CMK (cell line): ENCODE data around the gene RAB7B.
A peak's percentile ranks its signal among the peaks of the same experiment; 100 is the strongest.
"Not testable (repeated sequence)": the region's sequence is repeated elsewhere in the genome, so short reads cannot be mapped to it uniquely, and the experiment has no call there.

Experiments
- DNase-seq: peaks from one replicate; pipeline ENCODE4 v3.0.0-alpha.2; 2010; ENCODE audit warnings: low read depth

The RAB7B gene, protein sequence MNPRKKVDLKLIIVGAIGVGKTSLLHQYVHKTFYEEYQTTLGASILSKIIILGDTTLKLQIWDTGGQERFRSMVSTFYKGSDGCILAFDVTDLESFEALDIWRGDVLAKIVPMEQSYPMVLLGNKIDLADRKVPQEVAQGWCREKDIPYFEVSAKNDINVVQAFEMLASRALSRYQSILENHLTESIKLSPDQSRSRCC

DNA sequence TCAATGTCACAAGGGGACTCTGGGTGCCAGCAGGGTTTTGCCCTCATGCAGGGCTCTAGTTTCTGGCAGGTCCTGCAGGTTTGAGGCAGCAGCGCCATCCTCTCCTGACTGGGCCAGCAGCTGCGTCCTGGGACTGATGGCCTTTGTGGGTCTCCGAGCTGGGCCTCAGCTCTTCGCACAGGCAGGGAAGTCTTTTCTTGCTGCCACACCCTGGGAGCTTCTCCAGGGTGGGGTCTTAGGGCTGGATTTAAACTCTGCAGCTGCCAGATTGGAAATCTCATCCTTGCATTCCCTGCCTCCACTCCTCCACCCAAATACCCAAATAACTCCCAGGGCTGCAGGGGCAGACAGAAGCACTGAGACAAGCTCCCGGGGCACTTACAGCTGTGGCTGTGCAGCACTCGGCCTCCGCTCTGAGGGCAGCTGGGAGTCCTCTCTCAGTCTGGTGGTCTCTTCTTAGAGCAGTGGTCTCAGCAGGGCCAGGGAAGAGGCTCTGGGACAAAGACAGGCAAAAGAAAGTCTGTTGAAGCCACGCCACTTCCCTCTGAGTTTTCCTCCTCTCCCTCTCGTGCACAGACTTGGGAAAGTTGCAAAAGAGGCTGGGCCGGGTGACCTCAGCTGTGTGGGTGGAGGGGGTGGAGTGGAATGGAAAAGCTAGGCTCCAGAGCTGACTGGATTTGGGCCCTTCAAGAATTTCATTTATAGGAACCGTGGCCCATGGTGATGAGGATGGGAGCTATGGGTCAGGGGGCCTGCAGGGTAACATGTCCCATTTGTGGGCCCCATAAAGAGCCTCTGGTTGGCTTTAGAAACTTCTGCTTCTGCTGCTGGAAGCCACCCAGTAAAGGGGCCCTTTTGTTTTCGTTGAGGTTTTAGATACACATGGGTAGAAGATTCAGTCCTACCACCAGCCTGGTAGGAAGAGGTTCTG lies at the start of gene RAB7B:
Gene RAB7B, minus strand, starts transcription at position 525 of the 931 bp plus-strand sequence. CDS start 9,260 bp downstream, outside the sequence.
- DNase-seq, result no peak

DNA sequence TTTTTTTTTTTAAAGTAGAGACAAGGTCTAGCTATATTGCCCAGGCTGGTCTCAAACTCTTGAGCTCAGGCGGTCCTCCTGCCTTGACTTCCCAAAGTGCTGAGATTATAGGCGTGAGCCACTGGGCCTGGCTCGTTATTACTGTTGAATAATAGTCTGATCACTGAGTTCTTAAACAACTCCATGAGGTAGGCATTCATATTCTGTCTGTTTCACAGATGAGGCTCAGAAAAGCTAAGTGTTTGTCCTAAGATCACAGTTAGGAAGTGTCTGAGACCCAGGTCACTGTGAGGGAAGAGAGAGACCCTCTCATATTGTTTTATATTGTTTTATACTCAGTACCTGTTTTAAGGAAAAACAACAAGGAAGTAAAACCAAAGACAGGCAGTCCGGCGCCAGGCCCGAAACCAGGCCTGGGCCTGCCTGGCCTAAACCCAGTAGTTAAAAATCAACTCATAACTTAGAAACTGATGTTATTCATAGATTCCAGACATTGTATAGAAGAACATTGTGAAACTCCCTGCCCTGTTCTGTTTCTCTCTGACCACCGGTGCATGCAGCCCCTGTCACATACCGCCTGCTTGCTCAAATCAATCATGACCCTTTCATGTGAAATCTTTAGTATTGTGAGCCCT lies 49.2 kb upstream of the RAB7B start:
- not testable (repeated sequence) for DNase-seq

DNA sequence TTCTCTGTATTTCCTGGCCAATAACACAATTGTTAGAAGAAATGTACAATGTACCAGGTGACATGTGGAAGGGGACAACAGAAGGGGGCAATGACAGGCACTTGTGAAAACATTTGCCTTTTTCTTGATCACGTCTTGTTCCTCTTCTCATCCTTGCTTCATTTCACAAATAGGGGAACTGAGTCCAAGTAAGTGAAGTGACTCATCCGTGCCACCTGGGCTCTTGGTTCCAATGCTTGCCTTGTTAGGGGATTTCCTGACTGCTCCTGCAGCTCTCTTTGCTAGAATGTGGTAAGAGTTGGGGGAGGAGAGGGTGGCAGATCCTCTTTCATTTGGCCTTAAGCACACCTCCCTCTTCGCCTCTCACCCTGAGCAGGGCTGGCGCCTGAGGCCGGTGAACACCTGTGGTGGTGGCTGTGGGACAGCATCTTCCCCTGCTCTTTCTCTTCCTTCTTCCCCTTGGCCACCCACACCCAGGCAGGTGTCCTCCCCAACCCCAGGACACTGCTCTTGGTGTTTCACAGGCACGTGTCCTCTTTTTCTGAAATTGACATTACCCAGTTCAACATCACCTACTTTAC lies 47.5 kb upstream of the RAB7B start:
- DNase-seq, result no peak

DNA sequence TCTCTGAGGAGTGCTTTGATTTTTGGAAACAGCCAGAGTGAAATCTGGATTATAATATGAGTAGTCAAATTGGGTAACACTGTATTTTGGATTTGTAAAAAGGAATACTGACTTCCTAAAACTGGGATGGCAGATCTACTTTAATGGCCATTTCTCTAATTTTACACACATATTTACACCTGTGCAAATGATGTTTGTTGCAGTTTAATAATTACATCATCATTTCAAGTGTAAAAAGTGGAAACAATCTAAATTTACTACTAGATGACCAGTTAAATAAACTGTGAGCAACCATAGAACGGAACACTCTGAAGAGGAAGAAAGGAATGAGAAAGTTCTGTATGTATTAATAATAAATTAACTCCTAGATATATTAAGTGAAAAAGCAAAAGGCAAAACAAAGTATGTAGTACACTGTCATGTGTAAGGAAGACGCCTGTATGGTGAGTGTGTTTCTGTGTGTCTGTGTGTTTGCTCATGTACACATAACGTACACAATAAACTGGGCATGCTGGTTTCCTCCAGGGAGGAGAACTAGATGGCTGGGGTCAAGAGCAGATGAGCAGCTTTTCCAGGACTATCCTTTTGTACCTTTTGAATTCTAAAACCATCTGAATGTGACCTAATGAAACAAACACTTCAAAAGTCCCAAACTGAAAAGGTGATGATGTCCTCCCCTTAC lies 46.9 kb upstream of the RAB7B start:
- DNase-seq, result no peak

DNA sequence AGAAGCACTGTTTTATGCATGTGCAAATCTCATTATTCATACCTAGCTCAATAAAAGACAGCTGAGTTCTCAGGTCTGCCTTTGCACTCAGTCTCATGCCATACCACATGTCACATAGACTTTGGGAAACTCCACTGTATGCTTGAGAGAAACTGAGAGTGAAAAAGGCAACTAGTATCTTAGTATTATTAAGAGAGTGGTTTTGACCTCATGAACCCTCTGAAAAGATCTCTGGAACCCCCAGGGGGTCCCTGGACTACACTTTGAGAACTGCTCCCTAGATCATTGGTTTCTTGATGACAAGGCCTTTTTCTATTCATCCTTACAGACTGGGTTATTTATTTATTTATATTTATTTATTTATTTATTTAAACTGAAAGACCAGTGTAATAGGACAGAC lies 46.1 kb upstream of the RAB7B start:
- DNase-seq, result no peak

DNA sequence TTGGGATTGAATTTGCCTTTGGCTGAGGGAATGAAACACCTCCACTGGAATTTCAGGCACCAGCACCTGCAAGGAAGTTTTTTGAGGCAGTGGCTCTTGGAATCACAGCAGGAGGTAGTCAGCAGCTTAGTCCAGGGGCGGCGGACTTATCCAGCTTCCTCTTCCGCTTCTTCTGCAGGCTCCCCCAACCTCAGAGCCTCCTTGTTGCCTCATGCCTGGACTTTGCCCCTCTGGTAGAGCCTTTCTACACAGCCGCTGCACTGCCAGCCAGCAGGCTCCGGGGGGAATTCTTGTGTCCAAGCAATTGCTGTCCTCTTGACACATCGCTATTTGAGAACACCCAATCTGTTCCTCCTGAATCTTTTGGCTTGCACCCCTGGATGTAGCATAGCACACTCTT lies 45.4 kb upstream of the RAB7B start:
- no peak for DNase-seq

DNA sequence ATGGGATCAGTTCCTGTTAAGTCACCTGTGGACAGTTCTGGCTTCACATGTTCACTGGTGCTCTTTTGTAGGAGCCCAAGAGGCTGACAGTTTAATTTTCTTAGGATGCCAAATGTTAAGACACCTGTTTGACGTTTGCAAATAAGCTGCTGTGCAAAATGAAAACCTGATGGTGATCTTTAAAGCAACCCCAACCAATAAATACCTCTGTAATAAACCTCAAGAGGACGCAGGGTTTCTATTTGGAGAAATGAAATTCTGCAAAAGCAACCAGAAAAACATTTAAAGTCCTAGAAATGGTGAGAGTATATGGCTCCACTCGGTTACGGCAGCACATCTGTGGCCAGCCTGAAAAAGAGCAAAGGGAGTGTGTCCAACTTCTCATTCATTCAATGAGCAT lies 44.1 kb upstream of the RAB7B start:
- DNase-seq, result no peak

DNA sequence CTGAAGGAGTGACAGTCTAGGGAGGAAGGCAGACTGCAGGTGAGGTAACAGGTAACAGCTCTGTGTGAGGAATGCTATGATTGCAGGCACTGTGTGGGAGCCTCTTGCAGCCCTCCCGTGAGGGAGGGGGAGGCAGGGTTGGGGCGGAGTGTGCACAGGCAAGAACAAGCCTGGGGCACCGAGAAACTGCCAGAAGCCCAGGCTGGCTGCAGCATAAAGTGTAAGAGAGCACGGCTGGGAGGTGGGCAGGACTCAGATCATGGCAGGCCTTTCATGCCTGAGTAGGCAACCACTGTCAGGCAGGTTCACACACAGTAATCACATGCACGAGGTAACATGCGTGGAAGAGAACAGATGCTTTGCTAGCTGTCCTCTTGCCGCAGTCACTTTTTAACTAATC lies 38.4 kb upstream of the RAB7B start:
- DNase-seq, result no peak

DNA sequence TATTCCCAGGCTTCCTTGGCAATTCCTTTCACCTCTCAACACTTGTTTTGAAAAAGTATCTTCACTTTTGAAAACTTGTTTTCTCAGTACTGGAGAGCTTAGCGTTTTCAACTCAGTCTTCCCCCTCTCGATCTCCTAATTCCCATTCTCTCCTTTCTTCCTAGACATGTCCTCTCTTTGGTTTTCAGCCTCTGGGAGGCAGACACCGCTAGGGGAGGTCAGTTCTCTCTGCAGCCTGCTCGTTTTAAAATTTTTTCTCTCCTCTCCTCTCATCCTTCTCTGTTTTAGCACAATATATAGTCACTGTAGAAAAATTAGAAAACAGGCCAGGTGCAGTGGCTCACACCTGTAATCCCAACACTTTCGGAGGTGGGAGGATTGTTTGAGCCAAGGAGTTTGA lies 37.1 kb upstream of the RAB7B start:
- DNase-seq, result no peak

DNA sequence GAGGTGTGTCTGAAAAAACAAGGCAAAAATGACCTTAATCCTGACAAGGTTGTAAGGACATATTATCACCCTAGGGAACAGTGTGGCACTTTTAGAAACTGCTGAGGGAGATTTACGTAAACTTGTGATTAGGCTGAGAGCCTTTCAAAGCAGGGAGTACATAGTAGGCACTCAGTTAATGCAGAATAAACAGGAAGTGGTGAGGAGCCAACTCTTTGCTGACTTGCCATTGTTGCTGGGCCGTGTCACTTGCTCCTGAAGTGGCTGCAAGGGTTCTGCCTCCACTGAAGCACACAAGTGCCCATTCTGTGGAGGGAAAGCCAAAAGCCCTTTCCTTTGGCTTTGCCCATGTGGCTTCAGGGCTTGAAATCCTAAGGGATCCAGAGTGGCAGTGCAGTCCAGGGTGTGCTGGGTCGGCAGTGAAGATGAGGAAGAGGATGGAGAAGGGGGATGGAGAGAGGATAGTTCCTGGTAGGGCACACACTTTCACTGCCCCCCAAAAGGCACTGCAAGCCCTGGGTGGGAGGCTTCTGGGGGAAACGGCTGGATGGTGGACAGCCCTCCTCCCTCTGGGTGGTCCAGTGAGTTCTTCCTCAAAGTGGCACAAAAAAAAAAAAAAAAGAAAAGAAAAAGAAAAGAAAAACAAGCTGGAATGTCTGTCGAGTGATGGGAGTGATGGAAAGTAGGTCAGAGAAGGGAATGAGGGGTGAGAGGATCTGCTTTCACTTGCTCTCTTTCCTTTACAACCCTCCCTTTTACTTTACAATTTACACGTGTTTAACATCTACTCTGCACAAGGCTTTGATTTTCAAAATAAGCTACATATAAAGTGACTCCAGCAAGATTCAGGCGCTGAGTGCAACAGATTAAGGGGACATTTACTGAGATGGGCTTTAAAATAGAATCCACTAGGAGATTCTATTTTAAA lies 36.1 kb upstream of the RAB7B start:
- DNase-seq, result no peak

DNA sequence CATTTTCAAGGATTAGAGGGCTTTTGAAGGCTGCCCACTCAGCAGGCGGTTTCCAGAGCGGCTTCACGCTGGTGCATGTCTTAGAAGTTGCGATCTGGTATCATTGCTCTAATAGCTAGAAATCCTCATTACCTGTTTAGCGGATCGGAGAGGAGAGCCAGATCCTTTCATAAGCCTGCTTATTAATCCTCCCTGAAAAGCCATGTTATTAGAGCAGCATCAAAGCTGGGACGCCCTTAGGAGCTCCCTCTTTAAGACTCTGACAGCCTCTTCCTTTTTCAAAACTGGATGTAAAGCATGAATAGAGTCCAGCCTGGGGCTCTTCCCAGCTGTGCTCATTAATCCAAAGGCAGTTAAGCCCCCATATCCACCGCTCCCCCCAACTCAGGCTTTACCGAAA lies 34.4 kb upstream of the RAB7B start:
- no peak for DNase-seq

DNA sequence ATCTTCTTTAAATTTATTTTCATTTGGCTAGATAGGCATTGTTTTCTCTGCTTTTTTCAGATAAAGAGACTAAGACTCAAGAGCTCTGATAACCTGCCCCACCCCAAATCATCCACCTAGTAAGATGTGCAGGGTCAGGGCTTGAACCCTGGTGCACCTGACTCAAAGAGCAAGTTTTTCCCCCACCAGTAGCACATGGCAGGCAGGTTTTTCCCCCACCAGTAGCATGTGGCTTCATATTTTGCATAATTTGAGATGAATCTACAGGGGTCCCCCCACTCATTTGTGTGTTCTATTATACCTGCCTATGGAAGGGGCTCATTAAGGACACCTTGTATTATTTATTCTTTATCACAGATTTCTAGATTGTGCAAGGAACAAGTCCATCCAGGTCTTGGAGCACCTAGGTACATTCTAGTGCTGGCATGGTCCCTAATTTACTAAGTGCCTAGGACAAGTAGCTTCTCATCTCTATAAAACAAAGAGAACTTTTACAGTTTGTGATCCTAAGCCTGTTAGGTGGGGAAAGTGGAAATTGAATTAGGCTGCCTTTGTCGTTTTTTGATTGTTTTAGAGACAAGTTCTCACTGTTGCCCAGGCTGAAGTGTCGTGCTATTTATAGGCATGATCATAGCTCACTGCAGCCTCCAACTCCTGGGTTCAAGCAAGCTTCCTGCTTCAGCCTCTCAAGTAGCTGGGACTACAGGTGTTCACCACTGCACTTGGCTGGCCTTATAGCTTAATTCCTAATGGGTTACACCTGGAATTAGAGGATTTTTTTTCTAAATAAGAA lies 33.7 kb upstream of the RAB7B start:
- DNase-seq, result no peak

DNA sequence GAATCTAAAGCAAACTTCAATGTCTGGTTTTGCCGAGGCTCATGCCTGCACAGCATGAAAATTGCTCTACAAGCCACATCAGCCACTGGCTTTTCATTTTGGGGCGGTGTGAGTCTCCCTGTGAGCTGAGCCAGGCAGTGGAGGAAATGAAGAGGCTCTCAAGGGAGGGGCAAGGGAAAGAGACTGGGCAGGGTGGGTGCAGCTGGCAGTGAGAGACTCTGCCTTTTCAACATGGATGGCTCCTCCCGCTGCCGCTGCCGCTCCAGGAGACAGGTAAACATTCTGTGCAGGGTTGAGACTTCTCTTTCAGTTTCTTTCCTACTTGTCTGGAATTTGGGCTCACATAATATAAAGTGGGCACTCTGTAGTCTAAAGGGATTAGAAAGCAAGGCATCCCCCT lies 31.8 kb upstream of the RAB7B start:
- no peak for DNase-seq

DNA sequence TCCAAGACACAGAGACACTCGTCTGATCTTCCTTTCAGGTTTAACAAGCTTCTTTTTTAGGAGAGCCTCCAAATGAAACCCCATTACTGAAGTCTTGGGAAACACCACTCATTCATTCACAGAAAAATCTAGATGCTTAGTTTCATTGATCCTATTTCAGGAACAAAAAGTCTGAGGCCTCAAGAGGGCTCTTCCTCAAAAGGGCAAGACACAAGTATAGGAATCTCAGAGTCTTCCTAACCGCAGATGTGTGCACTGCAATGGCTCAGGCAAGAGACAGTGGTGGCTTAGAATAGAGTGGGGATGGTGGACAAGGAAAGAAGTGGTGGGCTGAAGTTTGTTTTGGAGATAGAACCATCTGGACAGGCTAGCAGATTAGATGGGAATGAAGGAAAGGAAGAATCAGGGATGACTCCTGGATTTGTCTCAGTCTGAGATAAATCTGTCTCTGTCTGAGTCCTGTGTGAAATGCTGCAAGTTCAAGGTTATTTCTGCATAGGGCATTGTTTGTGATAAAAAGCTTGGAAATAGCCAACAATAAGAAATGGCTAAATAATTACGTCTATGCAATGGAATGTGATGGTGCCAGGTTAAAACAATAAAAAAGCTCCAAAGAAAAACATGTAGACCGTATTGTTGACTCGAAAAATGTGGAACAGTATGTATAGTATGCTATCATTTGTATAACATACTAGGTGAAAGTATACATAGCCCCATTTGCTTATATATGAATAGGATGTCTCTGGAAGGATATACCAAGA lies 29.4 kb upstream of the RAB7B start:
- no peak for DNase-seq

DNA sequence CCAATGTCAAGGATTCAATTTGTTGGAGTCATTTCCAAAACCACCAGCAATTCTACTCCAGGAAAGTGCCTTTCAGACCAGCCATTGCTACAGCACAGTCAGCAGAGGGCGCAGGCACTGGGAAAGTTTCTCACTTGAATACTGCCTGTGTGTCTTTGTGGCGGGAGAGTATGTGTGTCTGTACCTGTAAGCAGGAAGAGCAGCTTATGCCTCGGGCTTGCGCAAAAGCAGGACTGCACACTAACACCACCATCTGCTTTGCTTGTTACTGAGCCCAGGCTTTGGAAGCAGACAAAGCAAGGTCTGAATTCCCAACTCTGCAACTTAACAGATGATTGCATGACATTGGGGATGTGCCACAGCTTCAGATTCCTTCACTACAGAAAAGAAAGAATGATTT lies 27.5 kb upstream of the RAB7B start:
- DNase-seq, result peak; percentile 29

DNA sequence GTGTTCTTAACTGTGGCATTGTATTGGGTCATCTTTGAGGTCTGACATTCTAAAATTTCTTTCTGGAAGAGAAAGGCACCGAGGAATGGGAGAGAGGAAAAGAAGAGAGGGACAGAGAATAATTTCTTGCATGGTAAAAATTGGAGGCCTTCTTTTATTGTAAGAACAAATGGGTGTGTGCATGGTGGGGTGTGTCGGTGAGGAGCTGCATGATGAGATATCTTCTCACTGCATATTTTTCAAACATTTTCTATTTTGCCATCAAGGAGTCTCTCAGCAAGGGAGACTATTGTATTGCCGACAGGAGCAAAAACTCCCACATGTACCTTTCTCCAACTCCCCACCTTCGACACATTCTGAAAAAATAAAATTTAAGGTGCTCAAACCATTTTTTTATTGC lies 27.0 kb upstream of the RAB7B start:
- DNase-seq, result no peak

DNA sequence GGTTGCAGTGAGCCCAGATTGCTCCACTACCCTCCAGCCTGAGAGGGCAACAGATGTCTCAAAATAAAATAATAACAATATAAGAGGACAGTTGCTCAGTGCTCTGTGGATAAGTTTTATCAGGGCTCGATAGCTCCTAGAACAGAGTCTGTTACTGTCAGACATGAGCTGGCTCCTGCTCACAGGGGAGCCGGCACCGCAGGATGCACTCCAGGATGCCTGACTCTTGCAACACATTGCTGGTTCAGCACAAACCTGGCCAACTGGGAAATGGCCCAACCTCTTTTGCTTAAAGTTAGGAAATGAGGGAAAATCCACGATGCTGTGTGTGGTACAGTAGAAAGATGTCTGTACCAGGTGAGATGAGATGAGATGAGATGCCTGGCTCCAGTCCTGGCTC lies 26.3 kb upstream of the RAB7B start:
- no peak for DNase-seq

DNA sequence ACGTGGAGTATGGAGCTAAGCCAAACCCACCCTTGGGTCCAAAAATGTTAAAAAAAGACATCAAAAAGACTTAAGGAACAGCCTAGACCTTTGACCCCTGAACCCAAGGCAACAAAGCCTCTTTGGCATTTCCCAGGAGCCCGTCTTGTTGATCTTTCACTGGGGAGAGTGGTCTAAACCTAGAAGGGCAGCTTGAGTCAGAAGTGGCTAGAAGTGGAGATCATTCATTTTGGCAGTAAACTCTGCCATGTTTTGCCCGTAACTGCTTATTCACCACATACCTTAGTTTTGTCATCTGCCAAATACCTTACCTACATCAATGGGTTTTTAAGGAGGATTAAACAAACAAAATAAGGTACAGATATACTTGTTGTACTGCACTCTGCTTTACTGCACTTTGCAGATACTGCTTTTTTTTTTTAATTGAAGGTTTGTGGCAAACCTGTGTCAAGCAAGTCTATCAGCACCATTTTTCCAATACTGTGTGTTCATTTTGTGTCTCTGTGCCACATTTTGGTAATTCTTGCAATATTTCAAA lies 22.2 kb upstream of the RAB7B start:
- no peak for DNase-seq

DNA sequence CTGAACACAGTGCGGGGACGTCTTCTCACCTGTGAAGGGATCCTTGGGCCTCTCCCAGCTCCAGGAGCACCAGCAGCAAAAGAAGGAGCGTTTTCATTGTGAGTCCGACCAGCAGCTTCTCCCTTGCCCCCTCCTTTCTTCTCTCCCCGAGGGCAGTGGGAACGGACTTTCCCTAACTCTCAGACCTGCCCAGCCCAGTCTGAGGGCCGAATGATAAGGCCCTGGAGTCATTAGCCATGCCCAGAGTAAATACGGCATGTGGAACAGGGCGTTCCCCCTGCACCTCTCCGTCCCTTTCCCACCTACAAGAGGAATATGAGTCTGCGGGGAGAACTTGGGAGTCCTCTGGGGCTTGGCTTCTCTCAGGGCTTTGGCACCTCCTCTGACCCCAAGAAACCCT lies 20.5 kb upstream of the RAB7B start, which contains the start of gene CTSE:
Gene CTSE, minus strand, starts transcription at position 201 of the 400 bp plus-strand sequence. Its CDS starts 104 bp downstream, at position 97.
- no peak for DNase-seq
